HG02623 (cell line): ENCODE results near the gene OXCT1.
"Not testable (repeated sequence)": the region's sequence is repeated elsewhere in the genome, so short reads cannot be mapped to it uniquely, and the experiment has no call there.

Source experiments
- ATAC-seq: cut with Tn5 transposase; IDR thresholded peaks from one replicate; pipeline ENCODE4 v1.9.1; 2021; ENCODE audit warnings: moderate library complexity; ENCODE audit not compliant: unreplicated experiment

The OXCT1 gene

GRCh38 chr5:41778410-41778809 is 91.8 kb downstream of the OXCT1 start:
- no peak for ATAC-seq

- ATAC-seq = no peak
Measured at GRCh38 chr5:41776435-41776834, 93.8 kb downstream of the OXCT1 start.

GRCh38 chr5:41773799-41774198 is 96.4 kb downstream of the OXCT1 start:
- no peak for ATAC-seq

GRCh38 chr5:41772785-41773442 is 97.3 kb downstream of the OXCT1 start:
- ATAC-seq = no peak

GRCh38 chr5:41772056-41772455 is 98.2 kb downstream of the OXCT1 start:
- no peak for ATAC-seq

GRCh38 chr5:41770799-41771198 is 99.4 kb downstream of the OXCT1 start:
- ATAC-seq = peak; percentile 86

- no peak for ATAC-seq
Measured at GRCh38 chr5:41768692-41769091, 101.5 kb downstream of the OXCT1 start.

- ATAC-seq = no peak
Measured at GRCh38 chr5:41764650-41765049, 105.6 kb downstream of the OXCT1 start.

- ATAC-seq = no peak
Measured at GRCh38 chr5:41763574-41763973, 106.7 kb downstream of the OXCT1 start.

- ATAC-seq = no peak
Measured at GRCh38 chr5:41763081-41763480, 107.1 kb downstream of the OXCT1 start.

GRCh38 chr5:41762426-41762825 is 107.8 kb downstream of the OXCT1 start:
- ATAC-seq = no peak

- no peak for ATAC-seq
Measured at GRCh38 chr5:41761663-41762062, 108.6 kb downstream of the OXCT1 start.

GRCh38 chr5:41755705-41756104 is 114.5 kb downstream of the OXCT1 start:
- ATAC-seq = no peak

- peak; percentile 54 for ATAC-seq
Measured at GRCh38 chr5:41754857-41755256, 115.4 kb downstream of the OXCT1 start.

GRCh38 chr5:41751867-41752266 is 118.4 kb downstream of the OXCT1 start:
- ATAC-seq = no peak

GRCh38 chr5:41748631-41749030 is 121.6 kb downstream of the OXCT1 start:
- peak; percentile 99 for ATAC-seq

- no peak for ATAC-seq
Measured at GRCh38 chr5:41747708-41748107, 122.5 kb downstream of the OXCT1 start.

GRCh38 chr5:41747301-41747700 is 122.9 kb downstream of the OXCT1 start:
- ATAC-seq = no peak

- not testable (repeated sequence) for ATAC-seq
Measured at GRCh38 chr5:41742608-41743007, 127.6 kb downstream of the OXCT1 start.

- ATAC-seq = no peak
Measured at GRCh38 chr5:41738710-41739354, 131.4 kb downstream of the OXCT1 start.

- no peak for ATAC-seq
Measured at GRCh38 chr5:41736641-41737040, 133.6 kb downstream of the OXCT1 start.

GRCh38 chr5:41735213-41735612 is 135.0 kb downstream of the OXCT1 start:
- ATAC-seq = peak; percentile 78

- not testable (repeated sequence) for ATAC-seq
Measured at GRCh38 chr5:41729381-41729780, 140.8 kb downstream of the OXCT1 start.
